Measurements from ENCODE around the gene PLD3.

PLD3 gene

GRCh38 chr19:40348125-40348913 is at the start of gene PLD3, which contains the start of gene C19orf47:
PLD3 (plus strand) TSS chr19:40348695; CDS start chr19:40366484, 17,789 bp downstream.
C19orf47 (minus strand) TSS chr19:40348397; CDS start chr19:40341857, 6,540 bp downstream.
- peak; percentile 100 for DNase-seq (ENCODE audit: low read depth)
- no peak for TF ChIP-seq CTCF (IDR thresholded peaks at IDR 0.05; ENCODE audit: insufficient read depth, low read depth, low read length, missing control alignments)
- H3K4me3 ChIP-seq (ENCODE audit: low read depth, low read length), result peak within 1 kb of the TSS; percentile 70

- TF ChIP-seq CTCF (IDR thresholded peaks at IDR 0.05; ENCODE audit: insufficient read depth, low read depth, low read length, missing control alignments), result no peak
- no peak for DNase-seq (ENCODE audit: low read depth)
Measured at GRCh38 chr19:40300668-40301067, 47.8 kb upstream of the PLD3 start.

GRCh38 chr19:40302224-40303011 is 46.1 kb upstream of the PLD3 start:
- DNase-seq (ENCODE audit: low read depth), result no peak
- TF ChIP-seq CTCF (IDR thresholded peaks at IDR 0.05; ENCODE audit: insufficient read depth, low read depth, low read length, missing control alignments), result no peak
- no peak overlapping the region for H3K4me3 ChIP-seq (ENCODE audit: low read depth, low read length)

More at GRCh38 chr19:40300668-40301067, 47.8 kb upstream of the PLD3 start:
- H3K4me3 ChIP-seq (ENCODE audit: low read depth, low read length), result no peak overlapping the region

DNA sequence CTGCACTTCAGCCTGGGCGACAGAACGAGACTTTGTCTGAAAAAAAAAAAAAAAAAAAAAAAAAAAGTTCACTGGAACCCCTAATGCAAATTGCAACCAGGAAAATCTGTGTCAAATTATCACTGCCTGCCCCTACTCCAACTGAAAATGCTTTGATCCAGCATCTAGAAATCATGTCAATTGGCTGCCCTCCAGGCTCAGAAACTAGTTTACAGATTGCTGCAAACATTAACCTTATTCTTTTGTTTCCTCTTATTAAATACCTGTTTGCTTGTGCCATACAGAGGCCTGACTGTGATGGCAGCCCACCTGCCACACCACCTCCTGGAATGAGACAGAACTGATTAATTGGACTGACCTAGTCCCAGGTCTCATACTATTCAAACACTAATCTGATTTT is 44.7 kb upstream of the PLD3 start:
- DNase-seq (ENCODE audit: low read depth), result no peak
- no peak overlapping the region for H3K4me3 ChIP-seq (ENCODE audit: low read depth, low read length)
- no peak for TF ChIP-seq CTCF (IDR thresholded peaks at IDR 0.05; ENCODE audit: insufficient read depth, low read depth, low read length, missing control alignments)

DNA sequence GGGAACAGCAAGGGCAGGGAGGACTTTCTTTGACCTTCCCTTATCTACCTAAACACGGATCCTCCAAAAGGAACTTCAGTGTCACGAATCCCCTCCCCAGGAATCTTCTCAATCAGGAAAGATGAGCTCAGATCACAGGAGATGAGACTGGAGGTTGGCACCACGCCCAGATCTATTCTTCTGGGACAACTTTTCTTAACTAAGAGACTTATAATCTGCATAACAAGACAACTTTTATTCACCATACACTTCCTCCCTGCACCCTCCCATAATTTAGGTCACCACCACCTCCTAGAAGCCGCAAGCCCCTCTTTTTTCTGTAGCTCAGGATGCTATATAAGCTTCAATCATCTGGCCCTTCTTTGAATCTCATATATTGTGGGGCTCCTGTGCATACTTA is 44.2 kb upstream of the PLD3 start:
- TF ChIP-seq CTCF (IDR thresholded peaks at IDR 0.05; ENCODE audit: insufficient read depth, low read depth, low read length, missing control alignments), result no peak
- no peak overlapping the region for H3K4me3 ChIP-seq (ENCODE audit: low read depth, low read length)
- DNase-seq (ENCODE audit: low read depth), result no peak

DNA sequence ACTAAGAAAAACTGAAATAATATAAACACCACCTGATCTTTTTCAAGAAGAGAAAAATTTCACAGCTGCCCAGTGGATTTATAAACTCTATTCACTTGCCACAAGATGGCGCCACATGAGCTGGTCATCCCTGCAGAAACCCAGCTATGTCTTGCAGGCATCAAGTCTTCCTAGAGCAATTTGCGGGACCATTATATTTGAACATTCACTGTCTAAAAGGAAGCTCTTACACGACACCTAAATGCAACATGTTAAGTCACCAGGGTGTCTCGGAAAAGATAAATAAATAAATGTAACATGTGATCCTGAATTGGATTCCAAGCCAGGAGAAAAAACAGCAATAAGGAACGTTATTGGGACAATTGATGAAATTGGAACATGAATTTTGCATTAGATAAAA is 43.1 kb upstream of the PLD3 start:
- H3K4me3 ChIP-seq (ENCODE audit: low read depth, low read length), result no peak overlapping the region
- peak; percentile 93 for DNase-seq (ENCODE audit: low read depth)
- TF ChIP-seq CTCF (IDR thresholded peaks at IDR 0.05; ENCODE audit: insufficient read depth, low read depth, low read length, missing control alignments), result peak; percentile 68
